HEK293 (cell line): ENCODE data around the gene OSBPL10.

Experiments used
- CTCF ChIP-seq: fragments of 450-650 bp; formaldehyde crosslinking; IDR thresholded peaks from 2 replicates; pipeline ENCODE4 v1.5.1; 2016; ENCODE audit warnings: missing biosample characterization, missing genetic modification characterization
- KLF16 ChIP-seq: fragments of 450-650 bp; formaldehyde crosslinking; IDR thresholded peaks from 2 replicates; pipeline ENCODE4 v1.5.1; 2017; ENCODE audit warnings: missing biosample characterization, missing genetic modification characterization
- ZNF791 ChIP-seq: fragments of 450-650 bp; formaldehyde crosslinking; IDR thresholded peaks from 2 replicates; pipeline ENCODE4 v1.5.1; 2016; ENCODE audit warnings: missing biosample characterization, missing genetic modification characterization

- TF ChIP-seq KLF16 (tag by site-specific recombination) (no peak), ZNF791 (tag by site-specific recombination) (no peak), CTCF (tag by site-specific recombination) (no peak)
These were observed 100.5 kb downstream of the OSBPL10 start for GRCh38 chr3:31880482-31881078.
